OCI-LY7 (cell line): ENCODE results near the gene GRAP2.

Experiments
- CTCF ChIP-seq: fragments of 200-600 bp; sonication (generic); conservative IDR thresholded peaks from 2 replicates; pipeline ENCODE4 v1.5.1; 2014; ENCODE audit warnings: mild to moderate bottlenecking, antibody characterized with exemption, low read length, moderate library complexity, mixed read lengths
- EZH2phosphoT487 ChIP-seq: fragments of 200-600 bp; sonication (generic); IDR thresholded peaks from 2 replicates; pipeline ENCODE4 v1.6.1; 2018; ENCODE audit warnings: low read depth, borderline replicate concordance, mild to moderate bottlenecking, mixed run types, antibody characterized with exemption, low read length, moderate library complexity, mixed read lengths

- TF ChIP-seq CTCF (no peak), EZH2phosphoT487 (no peak)
Observed at GRCh38 chr22:39913321-39913720, 12.4 kb downstream of the GRAP2 start.
